Effector memory CD4-positive, alpha-beta T cell (primary cell): Measurements from ENCODE around the gene CALML3.

Experiments
- DNase-seq, 3 donors: peaks; one replicate each; pipeline ENCODE4 v3.0.0-alpha.2; 2020
- H3K27ac ChIP-seq: 2 replicates; pipeline ENCODE4 v1.7.0; 2013; ENCODE audit warnings: mild to moderate bottlenecking, low read length, moderate library complexity; ENCODE audit not compliant: insufficient read depth, poor library complexity, severe bottlenecking
- H3K27me3 ChIP-seq: replicated peaks from 2 replicates; pipeline ENCODE4 v1.7.0; 2013; ENCODE audit warnings: mild to moderate bottlenecking, low read length; ENCODE audit not compliant: insufficient read depth, control insufficient read depth, poor library complexity, severe bottlenecking
- H3K36me3 ChIP-seq: 2 replicates; pipeline ENCODE4 v1.7.0; 2013; ENCODE audit warnings: mild to moderate bottlenecking, low read length, moderate library complexity; ENCODE audit not compliant: control insufficient read depth, insufficient read depth
- H3K4me1 ChIP-seq: 2 replicates; pipeline ENCODE4 v1.7.0; 2013; ENCODE audit warnings: low read length, mild to moderate bottlenecking; ENCODE audit not compliant: control insufficient read depth, insufficient read depth, poor library complexity, severe bottlenecking
- H3K4me3 ChIP-seq: 2 replicates; pipeline ENCODE4 v1.7.0; 2013; ENCODE audit warnings: low read length, low read depth, mild to moderate bottlenecking; ENCODE audit not compliant: insufficient read depth, poor library complexity, severe bottlenecking
- H3K9me3 ChIP-seq: 2 replicates; pipeline ENCODE4 v1.7.0; 2013; ENCODE audit warnings: mild to moderate bottlenecking, low read length, moderate library complexity; ENCODE audit not compliant: control insufficient read depth

CALML3 gene

DNA sequence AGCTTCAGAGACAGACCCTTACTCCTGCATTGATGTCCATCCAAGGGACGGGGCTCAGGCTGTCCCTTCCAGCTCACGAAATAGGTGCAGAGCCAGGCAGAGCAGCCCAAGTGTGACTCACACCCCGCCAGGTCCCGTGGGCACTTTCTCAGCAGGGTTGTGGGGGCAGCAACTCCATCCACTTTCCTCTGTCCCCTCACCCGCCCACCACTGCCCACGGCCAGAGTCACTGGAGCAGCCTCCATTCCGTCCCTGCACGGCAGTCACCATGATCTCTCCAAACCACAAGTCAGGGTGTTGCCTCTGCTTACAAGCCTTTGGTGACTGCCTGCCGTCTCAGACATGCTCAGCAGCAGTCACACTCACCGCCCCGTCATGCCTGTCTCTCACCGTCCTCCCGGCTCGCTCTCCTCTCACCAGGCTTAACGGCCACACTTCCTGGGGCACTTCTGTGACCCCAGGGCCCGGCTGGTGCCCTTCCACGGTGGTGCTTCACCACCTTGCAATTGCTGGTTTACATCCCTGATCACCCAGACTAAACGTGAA is 39.3 kb downstream of the CALML3 start:
- DNase-seq = peak in 1 of 3 donors; percentile 21
- Histone ChIP-seq H3K27ac (peak overlapping the region; percentile 74), H3K4me1 (peaks cover 16% of the 10 kb centered on the region), H3K9me3 (no peaks in the 10 kb centered on the region), H3K4me3 (peak overlapping the region; percentile 38), H3K36me3 (no peaks in the 10 kb centered on the region), H3K27me3 (no peaks in the 10 kb centered on the region)

DNA sequence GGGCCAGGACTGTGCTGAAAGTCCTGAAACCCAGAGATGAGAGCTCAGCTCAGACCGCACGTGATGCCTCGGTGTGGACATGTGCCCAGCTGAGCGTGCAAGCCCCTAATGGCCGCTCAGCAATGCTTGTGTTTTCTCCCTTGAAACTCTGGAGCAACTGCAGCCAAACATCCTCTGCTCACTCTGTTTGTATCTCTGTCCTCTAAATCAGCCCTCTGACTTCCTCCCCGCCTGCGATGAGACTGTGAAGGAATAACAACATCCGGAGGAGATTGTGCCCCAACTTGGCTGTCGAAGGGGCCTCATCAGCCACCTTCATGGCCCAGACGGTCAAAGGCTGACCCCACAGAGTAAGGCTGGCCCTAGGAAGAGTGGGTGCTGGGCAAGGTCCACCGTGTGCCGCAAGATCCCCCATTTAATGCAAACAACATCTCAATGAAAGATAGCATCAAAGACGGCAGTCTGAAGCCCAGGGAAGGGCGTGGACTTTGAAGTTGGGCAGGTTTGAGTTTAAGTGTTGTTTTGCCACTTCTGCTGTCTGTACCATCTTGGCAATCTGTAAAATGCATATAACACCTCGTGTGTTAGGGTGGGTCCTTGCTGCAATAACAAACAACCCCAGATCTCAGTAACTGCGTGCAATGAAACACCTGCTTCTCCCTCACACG is 39.9 kb downstream of the CALML3 start:
- Histone ChIP-seq H3K4me1 (peaks cover 16% of the 10 kb centered on the region), H3K27ac (peak overlapping the region; percentile 74), H3K36me3 (no peaks in the 10 kb centered on the region), H3K4me3 (peak overlapping the region; percentile 38), H3K27me3 (no peaks in the 10 kb centered on the region), H3K9me3 (no peaks in the 10 kb centered on the region)
- DNase-seq = no peak

DNA sequence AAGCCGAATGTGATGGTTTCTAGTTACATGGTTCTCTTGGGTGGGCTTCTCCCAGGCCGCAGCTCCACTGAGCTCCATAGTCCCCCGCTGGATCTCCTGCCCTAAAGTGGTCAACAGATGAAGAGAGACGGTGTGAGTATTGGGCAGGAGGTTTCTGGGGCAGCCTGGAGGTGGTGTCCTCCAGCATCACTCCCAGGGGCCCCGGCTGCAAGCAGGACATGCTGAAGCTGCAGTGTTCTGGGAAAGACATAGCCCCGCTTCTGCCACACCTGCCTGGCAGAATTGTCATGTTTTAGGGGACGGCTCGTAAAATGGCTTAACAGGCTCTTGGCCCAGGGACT is 40.4 kb downstream of the CALML3 start:
- H3K27me3 ChIP-seq = no peaks in the 10 kb centered on the region
- no peaks in the 10 kb centered on the region for H3K36me3 ChIP-seq
- no peak overlapping the region for H3K4me3 ChIP-seq
- no peaks in the 10 kb centered on the region for H3K9me3 ChIP-seq
- H3K4me1 ChIP-seq = peaks cover 16% of the 10 kb centered on the region
- DNase-seq = no peak
- H3K27ac ChIP-seq = peak overlapping the region; percentile 74

DNA sequence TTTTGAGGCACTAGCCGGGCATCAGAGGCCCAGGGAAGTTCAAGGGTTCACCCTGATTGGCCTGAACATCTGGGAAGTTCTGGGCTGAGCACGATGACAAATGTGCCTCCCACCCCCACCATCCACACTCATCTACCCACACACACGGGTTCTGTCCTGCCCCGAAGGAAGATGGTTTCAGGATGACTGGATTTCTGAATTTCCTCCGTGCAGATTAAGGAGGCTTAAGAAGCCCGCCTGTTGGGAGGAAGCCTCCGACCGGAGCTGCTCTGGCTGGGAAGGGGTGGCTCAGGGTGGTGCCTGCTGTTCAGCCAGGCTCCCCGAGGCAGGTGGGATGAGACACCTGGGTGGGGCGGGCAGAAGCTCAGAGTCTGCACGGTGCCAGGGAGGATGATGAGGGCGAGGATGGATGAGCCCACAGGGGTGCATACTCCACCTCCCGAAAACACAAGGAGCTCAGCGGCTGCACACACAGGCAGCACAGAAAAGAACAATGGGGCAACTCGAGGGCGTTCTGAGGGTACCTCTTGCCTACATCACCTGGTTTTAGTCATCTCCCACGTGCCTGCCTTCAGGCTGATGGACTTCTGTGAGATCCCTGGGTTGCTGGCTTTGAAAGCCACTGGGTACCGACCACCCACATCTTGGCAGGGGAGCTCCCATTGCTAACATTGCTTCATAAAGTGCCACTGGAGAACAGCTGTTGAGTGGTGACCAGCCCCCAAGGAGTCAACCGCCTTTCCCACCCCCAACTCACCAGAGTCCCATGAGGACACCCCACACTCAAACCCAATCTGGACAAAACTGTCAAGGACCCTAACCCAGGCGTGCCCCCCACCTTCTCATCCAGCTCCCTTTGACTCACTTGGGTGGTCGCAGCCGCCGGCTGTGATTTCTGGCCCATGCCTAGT is 41.2 kb downstream of the CALML3 start:
- no peak overlapping the region for H3K4me3 ChIP-seq
- DNase-seq = no peak
- H3K27me3 ChIP-seq = no peaks in the 10 kb centered on the region
- H3K27ac ChIP-seq = peak overlapping the region; percentile 74
- no peaks in the 10 kb centered on the region for H3K36me3 ChIP-seq
- peaks cover 16% of the 10 kb centered on the region for H3K4me1 ChIP-seq
- no peaks in the 10 kb centered on the region for H3K9me3 ChIP-seq

DNA sequence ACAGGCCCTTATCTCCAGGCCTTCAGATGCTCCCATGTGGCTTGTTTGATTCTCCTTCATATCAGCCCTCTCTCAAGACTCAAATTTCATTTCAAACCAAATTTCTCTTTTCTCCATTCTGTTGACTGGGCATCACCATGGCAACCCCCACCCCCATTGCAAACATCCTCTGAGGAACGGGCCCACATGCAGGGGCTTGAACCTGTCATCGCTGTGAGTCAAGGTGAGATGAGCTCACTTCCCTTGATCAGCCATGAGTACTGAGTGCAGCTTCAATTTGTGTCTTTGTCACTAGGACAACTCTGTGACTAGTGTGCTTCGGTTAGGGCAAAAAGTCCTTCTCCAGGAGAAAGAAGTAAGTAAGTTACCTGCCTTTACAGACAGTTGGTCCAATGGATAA is 41.9 kb downstream of the CALML3 start:
- Histone ChIP-seq H3K36me3 (no peaks in the 10 kb centered on the region), H3K4me3 (no peak overlapping the region), H3K9me3 (no peaks in the 10 kb centered on the region), H3K27ac (no peak overlapping the region), H3K27me3 (no peaks in the 10 kb centered on the region), H3K4me1 (peaks cover 16% of the 10 kb centered on the region)
- DNase-seq = no peak

DNA sequence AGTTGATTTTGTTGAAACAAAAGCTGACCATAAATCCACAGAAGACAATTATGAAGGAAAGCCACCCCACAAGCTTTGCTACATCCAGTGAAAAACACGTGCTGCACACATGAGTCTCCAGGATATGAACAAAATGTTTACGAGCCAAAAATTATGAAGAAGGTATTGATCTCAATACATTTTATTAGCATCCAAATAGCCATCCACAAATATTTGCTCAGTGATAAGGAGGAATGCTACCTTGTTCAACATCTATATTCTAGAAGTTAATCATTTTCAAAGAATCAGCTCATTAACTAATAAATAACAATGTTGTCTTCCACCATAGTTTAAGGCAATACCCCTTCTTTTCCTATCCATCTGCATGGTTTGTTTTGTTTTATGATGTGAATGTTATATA is 42.7 kb downstream of the CALML3 start:
- no peak for DNase-seq
- no peaks in the 10 kb centered on the region for H3K27me3 ChIP-seq
- no peak overlapping the region for H3K27ac ChIP-seq
- H3K4me1 ChIP-seq = peaks cover 16% of the 10 kb centered on the region
- H3K9me3 ChIP-seq = no peaks in the 10 kb centered on the region
- no peak overlapping the region for H3K4me3 ChIP-seq
- H3K36me3 ChIP-seq = no peaks in the 10 kb centered on the region

DNA sequence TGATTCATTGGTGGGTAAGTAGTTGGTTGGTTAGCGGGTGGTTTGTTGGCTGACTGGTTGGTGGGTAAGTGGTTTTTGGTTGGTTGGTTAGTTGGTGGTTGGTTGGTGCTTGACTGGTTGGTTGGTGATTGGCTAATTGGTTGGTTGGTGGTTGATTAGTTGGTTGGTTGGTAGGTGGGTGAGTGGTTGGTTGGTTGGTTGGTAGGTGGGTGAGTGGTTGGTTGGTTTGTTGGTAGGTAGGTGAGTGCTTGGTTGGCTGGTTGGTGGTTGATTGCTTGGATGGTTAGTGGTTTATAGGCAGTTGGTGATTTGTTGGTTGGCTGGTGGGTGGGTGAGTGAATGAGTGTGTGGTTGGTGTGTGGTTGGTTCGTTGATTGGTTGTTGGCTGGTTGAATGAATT is 44.2 kb downstream of the CALML3 start:
- Histone ChIP-seq H3K4me3 (no peak overlapping the region), H3K9me3 (no peaks in the 10 kb centered on the region), H3K36me3 (no peaks in the 10 kb centered on the region), H3K27ac (no peak overlapping the region), H3K27me3 (no peaks in the 10 kb centered on the region), H3K4me1 (peaks cover 7% of the 10 kb centered on the region)
- DNase-seq = no peak

DNA sequence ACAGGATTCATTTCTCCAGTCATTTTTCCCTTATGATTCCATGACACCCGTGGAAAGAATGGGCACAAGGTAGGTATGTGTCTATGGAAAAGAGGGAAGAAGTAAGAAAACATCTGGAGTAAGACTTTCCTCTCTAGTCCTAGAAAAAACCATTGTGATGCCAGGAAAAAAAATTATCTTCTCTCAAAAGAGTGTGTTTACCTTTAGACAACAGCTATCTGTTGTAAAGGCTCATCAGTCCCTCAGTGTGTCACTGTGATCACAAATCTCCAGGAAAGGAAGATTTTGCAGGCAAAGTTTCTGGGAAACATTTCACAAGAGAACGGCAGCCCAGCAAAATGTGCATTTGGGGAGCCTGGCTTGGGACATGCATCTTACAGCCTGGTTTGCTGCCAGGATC is 44.8 kb downstream of the CALML3 start:
- Histone ChIP-seq H3K4me3 (no peak overlapping the region), H3K27me3 (no peaks in the 10 kb centered on the region), H3K27ac (no peak overlapping the region), H3K36me3 (no peaks in the 10 kb centered on the region), H3K9me3 (no peaks in the 10 kb centered on the region), H3K4me1 (peaks cover 7% of the 10 kb centered on the region)
- DNase-seq = no peak

DNA sequence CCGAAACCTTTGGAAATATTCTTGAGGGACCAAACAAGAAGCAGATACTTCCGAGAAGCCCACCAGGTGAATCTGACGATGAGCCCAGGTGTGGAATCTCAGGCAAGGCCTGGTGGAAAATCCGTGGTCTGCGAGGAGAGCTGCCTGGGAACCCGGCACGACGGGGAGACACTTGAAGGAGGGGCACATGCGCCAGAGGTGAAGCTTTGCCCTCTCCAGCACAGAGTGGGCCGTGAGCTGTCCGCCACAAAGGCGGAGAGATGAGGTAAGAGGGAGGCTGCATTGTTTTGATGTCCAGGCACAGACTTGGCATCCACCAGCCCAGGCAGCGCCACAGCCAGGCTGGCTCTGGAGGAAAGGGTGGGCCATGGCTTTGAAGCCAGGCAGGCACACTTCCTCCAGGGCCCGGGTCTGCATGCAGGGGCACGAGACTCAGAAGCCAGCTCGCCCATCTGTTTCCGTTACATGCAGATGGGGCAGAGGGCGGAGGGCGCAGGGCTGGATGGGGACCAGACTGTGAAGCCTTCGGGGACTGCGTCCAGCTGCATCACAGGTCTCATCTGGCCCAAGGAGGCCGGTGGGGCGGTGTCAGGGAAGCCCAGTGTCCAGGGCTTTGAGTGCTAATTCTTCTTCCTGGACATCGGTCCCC is 45.4 kb downstream of the CALML3 start:
- no peak overlapping the region for H3K4me3 ChIP-seq
- H3K9me3 ChIP-seq = no peaks in the 10 kb centered on the region
- no peak for DNase-seq
- no peaks in the 10 kb centered on the region for H3K27me3 ChIP-seq
- no peak overlapping the region for H3K27ac ChIP-seq
- peaks cover 7% of the 10 kb centered on the region for H3K4me1 ChIP-seq
- no peaks in the 10 kb centered on the region for H3K36me3 ChIP-seq
